ENCODE data around the gene DAND5.

DAND5 gene

DNA sequence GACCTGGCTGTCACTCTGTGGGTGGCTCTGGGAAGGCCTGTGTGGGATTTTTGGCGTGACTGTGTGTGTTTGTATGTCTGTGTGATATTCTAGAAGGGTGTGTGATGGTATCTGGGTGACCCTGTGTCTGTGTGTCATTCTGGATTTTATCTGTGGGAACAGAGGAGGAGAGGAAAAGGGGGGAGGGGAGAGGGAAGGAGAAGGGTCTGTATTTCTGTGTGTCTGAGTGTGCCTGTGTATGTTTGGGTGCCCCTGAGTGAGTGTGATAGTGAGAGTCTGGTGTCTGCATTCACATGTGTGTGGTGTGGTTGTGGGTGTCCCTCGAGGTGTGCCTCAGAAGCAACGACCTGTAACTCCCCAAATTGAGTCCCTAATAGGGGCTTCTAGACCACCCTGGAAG is 17.8 kb downstream of the DAND5 start:
- H3K79me2 ChIP-seq (ENCODE audit: insufficient read depth, low read length) = no peaks in the 10 kb centered on the region
- H3K36me3 ChIP-seq (ENCODE audit: insufficient read depth, low read length) = no peaks in the 10 kb centered on the region
- no peak overlapping the region for H2AFZ ChIP-seq (ENCODE audit: low read depth, low read length)
- no peak overlapping the region for H3K4me3 ChIP-seq (ENCODE audit: low read depth in 1 of 2, low read length in 2 of 2)
- TF ChIP-seq EZH2 (IDR thresholded peaks at IDR 0.05; ENCODE audit: borderline replicate concordance, low read depth, low read length, severe bottlenecking) = no peak
- TF ChIP-seq, protein P1, sequence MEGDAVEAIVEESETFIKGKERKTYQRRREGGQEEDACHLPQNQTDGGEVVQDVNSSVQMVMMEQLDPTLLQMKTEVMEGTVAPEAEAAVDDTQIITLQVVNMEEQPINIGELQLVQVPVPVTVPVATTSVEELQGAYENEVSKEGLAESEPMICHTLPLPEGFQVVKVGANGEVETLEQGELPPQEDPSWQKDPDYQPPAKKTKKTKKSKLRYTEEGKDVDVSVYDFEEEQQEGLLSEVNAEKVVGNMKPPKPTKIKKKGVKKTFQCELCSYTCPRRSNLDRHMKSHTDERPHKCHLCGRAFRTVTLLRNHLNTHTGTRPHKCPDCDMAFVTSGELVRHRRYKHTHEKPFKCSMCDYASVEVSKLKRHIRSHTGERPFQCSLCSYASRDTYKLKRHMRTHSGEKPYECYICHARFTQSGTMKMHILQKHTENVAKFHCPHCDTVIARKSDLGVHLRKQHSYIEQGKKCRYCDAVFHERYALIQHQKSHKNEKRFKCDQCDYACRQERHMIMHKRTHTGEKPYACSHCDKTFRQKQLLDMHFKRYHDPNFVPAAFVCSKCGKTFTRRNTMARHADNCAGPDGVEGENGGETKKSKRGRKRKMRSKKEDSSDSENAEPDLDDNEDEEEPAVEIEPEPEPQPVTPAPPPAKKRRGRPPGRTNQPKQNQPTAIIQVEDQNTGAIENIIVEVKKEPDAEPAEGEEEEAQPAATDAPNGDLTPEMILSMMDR (IDR thresholded peaks at IDR 0.05; ENCODE audit: borderline replicate concordance, extremely low read depth, low read length, poor library complexity, severe bottlenecking) = no peak
- no peaks in the 10 kb centered on the region for H3K9me3 ChIP-seq (ENCODE audit: insufficient read depth, low read length, severe bottlenecking)
- no peak overlapping the region for H3K9ac ChIP-seq (ENCODE audit: low read depth, low read length)
- no peaks in the 10 kb centered on the region for H4K20me1 ChIP-seq (ENCODE audit: insufficient read depth, low read length)
- H3K4me1 ChIP-seq (ENCODE audit: insufficient read depth, low read length) = peaks cover 9% of the 10 kb centered on the region
- no peak overlapping the region for H3K4me2 ChIP-seq (ENCODE audit: insufficient read depth, low read length)
- DNase-seq (no peak), ATAC-seq (ENCODE audit: insufficient read depth, low read depth) (no peak)
- H3K27ac ChIP-seq (ENCODE audit: low read length) = no peak overlapping the region
- H3K27me3 ChIP-seq (ENCODE audit: insufficient read depth, low read length, poor library complexity) = peaks cover 4% of the 10 kb centered on the region

DNA sequence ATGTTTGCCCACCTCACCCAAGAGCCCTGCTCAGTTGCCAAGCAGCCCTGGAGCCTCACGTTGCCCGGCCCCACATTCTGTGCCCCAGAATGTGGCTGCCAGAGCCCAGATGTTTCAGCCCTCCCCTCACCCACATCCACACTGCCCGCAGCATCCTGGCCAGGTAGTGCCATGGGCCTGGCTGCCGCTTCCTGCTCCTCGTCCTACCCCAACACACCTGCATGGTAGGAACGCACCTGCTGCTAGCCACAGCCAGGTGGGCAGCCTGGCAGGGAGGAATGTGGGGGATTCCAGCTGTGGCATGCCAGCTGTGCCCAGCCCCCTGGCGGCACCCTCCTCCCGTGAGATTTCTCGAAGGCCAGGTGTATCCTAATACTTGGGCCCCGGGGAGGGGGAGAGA is 18.4 kb downstream of the DAND5 start:
- peak; percentile 48 for DNase-seq
- Histone ChIP-seq H2AFZ (ENCODE audit: low read depth, low read length) (no peak overlapping the region), H3K4me3 (ENCODE audit: low read depth in 1 of 2, low read length in 2 of 2) (no peak overlapping the region), H3K9ac (ENCODE audit: low read depth, low read length) (no peak overlapping the region), H3K4me2 (ENCODE audit: insufficient read depth, low read length) (no peak overlapping the region), H3K4me1 (ENCODE audit: insufficient read depth, low read length) (peaks cover 9% of the 10 kb centered on the region), H4K20me1 (ENCODE audit: insufficient read depth, low read length) (no peaks in the 10 kb centered on the region), H3K27me3 (ENCODE audit: insufficient read depth, low read length, poor library complexity) (peaks cover under 1% of the 10 kb centered on the region), H3K27ac (ENCODE audit: low read length) (no peak overlapping the region), H3K79me2 (ENCODE audit: insufficient read depth, low read length) (no peaks in the 10 kb centered on the region), H3K36me3 (ENCODE audit: insufficient read depth, low read length) (no peaks in the 10 kb centered on the region), H3K9me3 (ENCODE audit: insufficient read depth, low read length, severe bottlenecking) (no peaks in the 10 kb centered on the region)
- no peak for ATAC-seq (ENCODE audit: insufficient read depth, low read depth)
- TF ChIP-seq, protein P1 (IDR thresholded peaks at IDR 0.05; ENCODE audit: borderline replicate concordance, extremely low read depth, low read length, poor library complexity, severe bottlenecking) = no peak
- no peak for TF ChIP-seq EZH2 (IDR thresholded peaks at IDR 0.05; ENCODE audit: borderline replicate concordance, low read depth, low read length, severe bottlenecking)

DNA sequence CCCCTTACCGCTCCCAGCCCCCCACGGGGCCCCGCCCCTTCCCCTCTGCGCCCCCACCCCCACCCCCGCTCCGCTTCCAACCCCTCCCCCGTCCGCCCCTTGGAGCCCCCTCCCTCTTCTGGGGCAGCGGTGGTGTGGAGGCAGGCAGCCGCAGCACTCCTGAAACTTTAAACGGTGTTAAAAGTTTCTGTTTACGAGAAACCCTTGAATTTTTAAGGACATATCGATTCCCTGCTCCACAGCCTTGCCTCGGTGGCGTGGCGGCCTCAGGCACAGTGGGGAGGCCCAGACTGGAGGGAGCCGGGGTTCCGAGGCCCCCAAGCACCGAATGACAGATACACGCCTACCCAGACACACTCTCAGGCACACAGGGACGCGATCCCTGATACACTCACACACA is 21.1 kb downstream of the DAND5 start:
- no peak overlapping the region for H2AFZ ChIP-seq (ENCODE audit: low read depth, low read length)

More for the DNA sequence above, 21.1 kb downstream of the DAND5 start:
- Histone ChIP-seq H3K9ac (ENCODE audit: low read depth, low read length) (no peak overlapping the region), H3K27ac (ENCODE audit: low read length) (no peak overlapping the region), H3K79me2 (ENCODE audit: insufficient read depth, low read length) (peaks cover 4% of the 10 kb centered on the region; the same call in 1 of the 2 replicates), H3K4me2 (ENCODE audit: insufficient read depth, low read length) (no peak overlapping the region), H3K36me3 (ENCODE audit: insufficient read depth, low read length) (no peaks in the 10 kb centered on the region), H3K4me3 (ENCODE audit: low read depth in 1 of 2, low read length in 2 of 2) (no peak overlapping the region), H4K20me1 (ENCODE audit: insufficient read depth, low read length) (no peaks in the 10 kb centered on the region), H3K4me1 (ENCODE audit: insufficient read depth, low read length) (peaks cover 8% of the 10 kb centered on the region), H3K27me3 (ENCODE audit: insufficient read depth, low read length, poor library complexity) (peaks cover 6% of the 10 kb centered on the region), H3K9me3 (ENCODE audit: insufficient read depth, low read length, severe bottlenecking) (no peaks in the 10 kb centered on the region)
- DNase-seq (no peak), ATAC-seq (ENCODE audit: insufficient read depth, low read depth) (no peak)
- TF ChIP-seq, protein P1 (IDR thresholded peaks at IDR 0.05; ENCODE audit: borderline replicate concordance, extremely low read depth, low read length, poor library complexity, severe bottlenecking) = no peak
- TF ChIP-seq EZH2 (IDR thresholded peaks at IDR 0.05; ENCODE audit: borderline replicate concordance, low read depth, low read length, severe bottlenecking) = no peak

Measured in DND-41 (cell line).